ENCODE measurements around the gene RCC2. TPM values are rescaled to one million over a fixed set of nuclear protein-coding genes. Genes with fewer than 3 reads are reported as not detected.

Gene RCC2
- total and polyA plus RNA-seq, 2 donors (not counting 3 experiments of a cell fraction or from before 2014, with no cell fraction given), result 137 to 166 TPM

GRCh38 chr1:17460219-17460618 lies 20.7 kb upstream of the RCC2 start:
- Histone ChIP-seq H2AFZ (ENCODE audit: low read depth, low read length) (no peak overlapping the region), H4K20me1 (replicated peaks; ENCODE audit: control insufficient read depth, extremely low read depth, insufficient read depth, low read length) (no peaks in the 10 kb centered on the region), H3K9me3 (replicated peaks; ENCODE audit: control insufficient read depth, insufficient read depth, low read length) (no peaks in the 10 kb centered on the region), H3K4me3 (replicated peaks in 1 of 3; ENCODE audit: insufficient read depth in 1 of 3, low read depth in 1 of 3, low read length in 3 of 3) (no peak overlapping the region), H3K4me1 (ENCODE audit: control insufficient read depth, extremely low read depth, insufficient read depth, low read length) (no peaks in the 10 kb centered on the region), H3K27me3 (ENCODE audit: control insufficient read depth in 2 of 2, insufficient read depth in 2 of 2, low read length in 2 of 2) (no peaks in the 10 kb centered on the region), H3K36me3 (ENCODE audit: control insufficient read depth in 2 of 2, extremely low read depth in 1 of 2, insufficient read depth in 2 of 2, low read length in 2 of 2) (no peaks in the 10 kb centered on the region), H3K9ac (replicated peaks; ENCODE audit: extremely low read depth, insufficient read depth, low read length) (no peak overlapping the region), H3K4me2 (ENCODE audit: insufficient read depth, low read length) (no peak overlapping the region), H3K9me1 (replicated peaks; ENCODE audit: control insufficient read depth, extremely low read depth, insufficient read depth, low read length) (no peaks in the 10 kb centered on the region), H3K79me2 (ENCODE audit: control insufficient read depth, insufficient read depth, low read length) (no peaks in the 10 kb centered on the region), H3K27ac (ENCODE audit: insufficient read depth, low read depth, low read length) (no peak overlapping the region)
- FAIRE-seq (no peak), DNase-seq (ENCODE audit: low read depth, low spot score) (no peak)
- intact Hi-C loops (cut with micrococcal nuclease) (no loop called here), dilution Hi-C loops (cut with MboI; ENCODE audit: extremely low pct_ligation_motif_present, low sequenced_read_pairs) (no loop called here)
- POLR2A ChIA-PET, result no interaction called here
- CTCF ChIA-PET, result interaction anchor here (1.6 kb wide), 1 partner anchor 17 kb away, joined by 5 read pairs; no protein-coding TSS in a partner anchor
- TF ChIP-seq GATA2 (IDR thresholded peaks at IDR 0.05; ENCODE audit: insufficient read depth, insufficient read length, low read depth, low read length) (no peak), FOS (IDR thresholded peaks at IDR 0.05; ENCODE audit: borderline replicate concordance, insufficient read depth, low read length) (no peak), EZH2 (IDR thresholded peaks at IDR 0.05; ENCODE audit: borderline replicate concordance, low read depth, low read length, severe bottlenecking) (no peak), POLR2AphosphoS5 (IDR thresholded peaks at IDR 0.05; ENCODE audit: insufficient read depth, low read depth, low read length) (no peak), POLR2A (IDR thresholded peaks at IDR 0.05; ENCODE audit: low read depth, low read length) (no peak), MAX (IDR thresholded peaks at IDR 0.05; ENCODE audit: insufficient read depth, insufficient read length) (no peak), MYC (IDR thresholded peaks at IDR 0.05; ENCODE audit: low read depth, low read length) (no peak), JUN (IDR thresholded peaks at IDR 0.05; ENCODE audit: borderline replicate concordance, insufficient read depth, insufficient read length, low read depth) (no peak)
- TF ChIP-seq, protein P1, sequence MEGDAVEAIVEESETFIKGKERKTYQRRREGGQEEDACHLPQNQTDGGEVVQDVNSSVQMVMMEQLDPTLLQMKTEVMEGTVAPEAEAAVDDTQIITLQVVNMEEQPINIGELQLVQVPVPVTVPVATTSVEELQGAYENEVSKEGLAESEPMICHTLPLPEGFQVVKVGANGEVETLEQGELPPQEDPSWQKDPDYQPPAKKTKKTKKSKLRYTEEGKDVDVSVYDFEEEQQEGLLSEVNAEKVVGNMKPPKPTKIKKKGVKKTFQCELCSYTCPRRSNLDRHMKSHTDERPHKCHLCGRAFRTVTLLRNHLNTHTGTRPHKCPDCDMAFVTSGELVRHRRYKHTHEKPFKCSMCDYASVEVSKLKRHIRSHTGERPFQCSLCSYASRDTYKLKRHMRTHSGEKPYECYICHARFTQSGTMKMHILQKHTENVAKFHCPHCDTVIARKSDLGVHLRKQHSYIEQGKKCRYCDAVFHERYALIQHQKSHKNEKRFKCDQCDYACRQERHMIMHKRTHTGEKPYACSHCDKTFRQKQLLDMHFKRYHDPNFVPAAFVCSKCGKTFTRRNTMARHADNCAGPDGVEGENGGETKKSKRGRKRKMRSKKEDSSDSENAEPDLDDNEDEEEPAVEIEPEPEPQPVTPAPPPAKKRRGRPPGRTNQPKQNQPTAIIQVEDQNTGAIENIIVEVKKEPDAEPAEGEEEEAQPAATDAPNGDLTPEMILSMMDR (IDR thresholded peaks at IDR 0.05; ENCODE audit: extremely low read depth in 1 of 2, insufficient read depth in 1 of 2, low read depth in 1 of 2, low read length in 2 of 2), result no peak
- BruUV-seq (replicated peaks), result no TSS peak
